Measurements from ENCODE around the gene DCBLD1.

GRCh38 chr6:117501722-117502121, 19.2 kb downstream of the DCBLD1 start:
- TF ChIP-seq CTCF (IDR thresholded peaks at IDR 0.05) (no peak), POLR2A (IDR thresholded peaks at IDR 0.05) (no peak)

Measured in thyroid gland (tissue), 4 donors.